Astrocyte (in vitro differentiated cells and primary cell): Measurements from ENCODE around the gene NT5C3B. TPM values are rescaled to one million over a fixed set of nuclear protein-coding genes. Genes with fewer than 3 reads are reported as not detected.
"Not testable (repeated sequence)": the region's sequence is repeated elsewhere in the genome, so short reads cannot be mapped to it uniquely, and the experiment has no call there.

Source experiments
- DNase-seq: peaks from one replicate; pipeline ENCODE4 v3.0.0-alpha.2; 2010; ENCODE audit warnings: low read depth
- FAIRE-seq: peaks from 2 replicates; lab custom pipeline; 2011; peaks lifted over from hg19 to GRCh38; lab: Jason Lieb, UNC
- H2AFZ ChIP-seq: 2 replicates; pipeline ENCODE4 v1.6.0; 2012; ENCODE audit warnings: low read depth, low read length, inconsistent platforms
- H3K27ac ChIP-seq: 2 replicates; pipeline ENCODE4 v1.5.1; 2011; ENCODE audit warnings: low read depth, low read length, inconsistent platforms
- H3K27me3 ChIP-seq: 2 replicates; pipeline ENCODE4 v1.6.0; 2011; ENCODE audit warnings: low read length, inconsistent platforms; ENCODE audit not compliant: insufficient read depth
- H3K36me3 ChIP-seq: 2 replicates; pipeline ENCODE4 v1.5.1; 2011; ENCODE audit warnings: low read length, inconsistent platforms; ENCODE audit not compliant: insufficient read depth
- H3K4me1 ChIP-seq: 2 replicates; pipeline ENCODE4 v1.5.1; 2011; ENCODE audit warnings: low read length, inconsistent platforms; ENCODE audit not compliant: insufficient read depth
- H3K4me2 ChIP-seq: 2 replicates; pipeline ENCODE4 v1.6.0; 2012; ENCODE audit warnings: low read length, inconsistent platforms
- H3K4me3 ChIP-seq: 2 replicates; pipeline ENCODE4 v1.5.1; 2011; ENCODE audit warnings: low read depth, mild to moderate bottlenecking, low read length, inconsistent platforms; ENCODE audit not compliant: insufficient read depth
- H3K79me2 ChIP-seq: 2 replicates; pipeline ENCODE4 v1.6.0; 2012; ENCODE audit warnings: mild to moderate bottlenecking, low read length, inconsistent platforms; ENCODE audit not compliant: insufficient read depth
- H3K9ac ChIP-seq: 2 replicates; pipeline ENCODE4 v1.6.0; 2012; ENCODE audit warnings: mild to moderate bottlenecking, low read length, inconsistent platforms
- H3K9me3 ChIP-seq: 2 replicates; pipeline ENCODE4 v1.5.1; 2012; ENCODE audit warnings: low read depth, mild to moderate bottlenecking, low read length, inconsistent platforms; ENCODE audit not compliant: insufficient read depth
- H4K20me1 ChIP-seq: 2 replicates; pipeline ENCODE4 v1.6.0; 2012; ENCODE audit warnings: low read length, inconsistent platforms; ENCODE audit not compliant: insufficient read depth
- H3K27ac Mint-ChIP-seq: one replicate; pipeline ENCODE4 v1.8.0; 2021; ENCODE audit warnings: mild to moderate bottlenecking, mixed read lengths; ENCODE audit not compliant: unreplicated experiment
- H3K27me3 Mint-ChIP-seq: one replicate; pipeline ENCODE4 v1.8.0; 2021; ENCODE audit warnings: low read depth, mixed read lengths; ENCODE audit not compliant: unreplicated experiment
- H3K36me3 Mint-ChIP-seq: one replicate; pipeline ENCODE4 v1.8.0; 2021; ENCODE audit warnings: low read depth, mixed read lengths; ENCODE audit not compliant: unreplicated experiment
- H3K4me1 Mint-ChIP-seq: one replicate; pipeline ENCODE4 v1.8.0; 2021; ENCODE audit warnings: low read depth, mixed read lengths; ENCODE audit not compliant: unreplicated experiment
- H3K4me3 Mint-ChIP-seq: one replicate; pipeline ENCODE4 v1.8.0; 2021; ENCODE audit warnings: mild to moderate bottlenecking, moderate library complexity, mixed read lengths; ENCODE audit not compliant: unreplicated experiment
- H3K9me3 Mint-ChIP-seq: one replicate; pipeline ENCODE4 v1.8.0; 2021; ENCODE audit warnings: mild to moderate bottlenecking, mixed read lengths; ENCODE audit not compliant: unreplicated experiment
- CTCF ChIP-seq: IDR thresholded peaks from 2 replicates; pipeline ENCODE4 v1.5.1; 2011; ENCODE audit warnings: low read depth, mild to moderate bottlenecking, inconsistent platforms, low read length, moderate library complexity; ENCODE audit not compliant: insufficient read depth
- EZH2 ChIP-seq: IDR thresholded peaks from 2 replicates; pipeline ENCODE4 v1.6.1; 2012; ENCODE audit warnings: mild to moderate bottlenecking, low read length, inconsistent platforms; ENCODE audit not compliant: insufficient read depth
- total RNA-seq: library from RNA; stranded (reverse); gene quantifications from 2 replicates; pipeline ENCODE4 v1.2.1, GENCODE V29; 2021

Gene NT5C3B
- total RNA-seq, 1 donor from 2014 or later: 56.1 TPM

GRCh38 chr17:41849251-41849990 is 13.4 kb upstream of the NT5C3B start:
- H3K4me1 ChIP-seq: no peaks in the 10 kb centered on the region
- H3K27ac Mint-ChIP-seq: no peak overlapping the region
- H3K27me3 Mint-ChIP-seq: no peaks in the 10 kb centered on the region
- H4K20me1 ChIP-seq: peaks cover 25% of the 10 kb centered on the region
- no peak for FAIRE-seq
- no peak overlapping the region for H3K4me3 ChIP-seq
- H3K9me3 Mint-ChIP-seq: no peaks in the 10 kb centered on the region
- no peaks in the 10 kb centered on the region for H3K27me3 ChIP-seq
- H3K36me3 Mint-ChIP-seq: peaks cover 2% of the 10 kb centered on the region
- no peak for TF ChIP-seq CTCF
- TF ChIP-seq EZH2: no peak
- no peak for DNase-seq
- peaks cover 49% of the 10 kb centered on the region for H3K79me2 ChIP-seq
- no peak overlapping the region for H3K9ac ChIP-seq
- H2AFZ ChIP-seq: no peak overlapping the region
- peaks cover 12% of the 10 kb centered on the region for H3K36me3 ChIP-seq
- H3K9me3 ChIP-seq: no peaks in the 10 kb centered on the region
- H3K27ac ChIP-seq: no peak overlapping the region
- H3K4me1 Mint-ChIP-seq: no peaks in the 10 kb centered on the region
- no peak overlapping the region for H3K4me3 Mint-ChIP-seq
- H3K4me2 ChIP-seq: no peak overlapping the region

- no peak overlapping the region for H2AFZ ChIP-seq
- Mint-ChIP-seq H3K27me3 (no peaks in the 10 kb centered on the region), H3K4me3 (no peak overlapping the region), H3K9me3 (no peaks in the 10 kb centered on the region), H3K27ac (no peak overlapping the region), H3K4me1 (no peaks in the 10 kb centered on the region), H3K36me3 (peaks cover 2% of the 10 kb centered on the region)
- no peak overlapping the region for H3K9ac ChIP-seq
- FAIRE-seq (no peak), DNase-seq (no peak)
- no peaks in the 10 kb centered on the region for H3K4me1 ChIP-seq
- no peak overlapping the region for H3K4me2 ChIP-seq
- no peak for TF ChIP-seq EZH2
- TF ChIP-seq CTCF: no peak
- H3K36me3 ChIP-seq: peaks cover 5% of the 10 kb centered on the region
- peaks cover 20% of the 10 kb centered on the region for H4K20me1 ChIP-seq
- H3K4me3 ChIP-seq: no peak overlapping the region
- H3K27ac ChIP-seq: no peak overlapping the region
- no peaks in the 10 kb centered on the region for H3K9me3 ChIP-seq
- no peaks in the 10 kb centered on the region for H3K27me3 ChIP-seq
- peaks cover 44% of the 10 kb centered on the region for H3K79me2 ChIP-seq
Measured at GRCh38 chr17:41848788-41849187, 12.8 kb upstream of the NT5C3B start.

GRCh38 chr17:41844971-41845370 is 8.9 kb upstream of the NT5C3B start:
- Mint-ChIP-seq H3K9me3 (no peaks in the 10 kb centered on the region), H3K36me3 (peaks cover 2% of the 10 kb centered on the region), H3K27me3 (peaks cover 2% of the 10 kb centered on the region), H3K27ac (no peak overlapping the region), H3K4me3 (no peak overlapping the region), H3K4me1 (no peaks in the 10 kb centered on the region)
- Histone ChIP-seq H2AFZ (no peak overlapping the region), H3K79me2 (peaks cover 18% of the 10 kb centered on the region), H3K36me3 (no peaks in the 10 kb centered on the region), H3K4me2 (no peak overlapping the region), H3K4me1 (no peaks in the 10 kb centered on the region), H4K20me1 (peaks cover 10% of the 10 kb centered on the region), H3K9me3 (no peaks in the 10 kb centered on the region), H3K27me3 (no peaks in the 10 kb centered on the region), H3K27ac (no peak overlapping the region), H3K9ac (no peak overlapping the region), H3K4me3 (no peak overlapping the region)
- no peak for TF ChIP-seq CTCF
- no peak for TF ChIP-seq EZH2
- peak; percentile 67 for DNase-seq
- no peak for FAIRE-seq

GRCh38 chr17:41840781-41841180 is 4.7 kb upstream of the NT5C3B start:
- not testable (repeated sequence) for H3K27me3 ChIP-seq, H3K4me2 ChIP-seq, H3K9me3 ChIP-seq, H3K9me3 Mint-ChIP-seq, FAIRE-seq, H3K27me3 Mint-ChIP-seq, H3K4me1 Mint-ChIP-seq, H3K9ac ChIP-seq, DNase-seq, H3K27ac ChIP-seq, H3K27ac Mint-ChIP-seq, H3K4me1 ChIP-seq, H3K4me3 Mint-ChIP-seq, H2AFZ ChIP-seq, H3K4me3 ChIP-seq, H3K36me3 ChIP-seq, H3K36me3 Mint-ChIP-seq, H3K79me2 ChIP-seq, H4K20me1 ChIP-seq
